HL-60/S4 treated with phorbol 12-myristate 13-acetate at 8.2 ng/mL for 4 days and 3 days (cell line): ENCODE measurements around the gene ATAD3C.
"Not testable (repeated sequence)": the region's sequence is repeated elsewhere in the genome, so short reads cannot be mapped to it uniquely, and the experiment has no call there.

Experiments used
- in situ Hi-C: fragments of 300-500 bp; cut with MboI; formaldehyde crosslinking; loops from 2 replicates; pipeline ENCODE4 v1.15.0; 2022; ENCODE audit warnings: low sequenced_read_pairs

Gene ATAD3C

GRCh38 chr1:1440262-1441001 lies 9.1 kb upstream of the ATAD3C start:
- in situ Hi-C loops: no loop called here

- in situ Hi-C loops: no loop called here
Measured at GRCh38 chr1:1441002-1441888, 8.2 kb upstream of the ATAD3C start.

GRCh38 chr1:1442069-1442770 lies 7.3 kb upstream of the ATAD3C start:
- in situ Hi-C loops: no loop called here

- in situ Hi-C loops: not testable (repeated sequence)
Measured at GRCh38 chr1:1446631-1447030, 2.9 kb upstream of the ATAD3C start.

GRCh38 chr1:1450616-1451015 lies 1.1 kb downstream of the ATAD3C start:
- in situ Hi-C loops: not testable (repeated sequence)

- in situ Hi-C loops: no loop called here
Measured at GRCh38 chr1:1451696-1452364, 2.3 kb downstream of the ATAD3C start.

GRCh38 chr1:1452365-1452739 lies 2.9 kb downstream of the ATAD3C start:
- in situ Hi-C loops: not testable (repeated sequence)

GRCh38 chr1:1452882-1453281 lies 3.4 kb downstream of the ATAD3C start:
- in situ Hi-C loops: no loop called here

- in situ Hi-C loops: not testable (repeated sequence)
Measured at GRCh38 chr1:1454286-1455056, 5.0 kb downstream of the ATAD3C start.

GRCh38 chr1:1455366-1455884 lies 5.9 kb downstream of the ATAD3C start:
- in situ Hi-C loops: no loop called here

GRCh38 chr1:1455934-1456333 lies 6.4 kb downstream of the ATAD3C start:
- in situ Hi-C loops: not testable (repeated sequence)

GRCh38 chr1:1456683-1457255 lies 7.3 kb downstream of the ATAD3C start:
- in situ Hi-C loops: not testable (repeated sequence)

- in situ Hi-C loops: not testable (repeated sequence)
Measured at GRCh38 chr1:1459156-1459555, 9.7 kb downstream of the ATAD3C start.

GRCh38 chr1:1459711-1460110 lies 10.2 kb downstream of the ATAD3C start:
- in situ Hi-C loops: not testable (repeated sequence)

- in situ Hi-C loops: no loop called here
Measured at GRCh38 chr1:1460540-1461130, 11.1 kb downstream of the ATAD3C start.

GRCh38 chr1:1461721-1462317 lies 12.3 kb downstream of the ATAD3C start:
- in situ Hi-C loops: no loop called here

GRCh38 chr1:1462318-1462966 lies 13.0 kb downstream of the ATAD3C start:
- in situ Hi-C loops: no loop called here

GRCh38 chr1:1463312-1463711 lies 13.8 kb downstream of the ATAD3C start:
- in situ Hi-C loops: no loop called here
